Ammon's horn (tissue), 1 donor: Measurements from ENCODE around the gene ARHGAP35.

Experiments used
- DNase-seq: peaks from one replicate; pipeline ENCODE4 v3.0.0-alpha.2; 2016; ENCODE audit warnings: low spot score

The ARHGAP35 gene

DNA sequence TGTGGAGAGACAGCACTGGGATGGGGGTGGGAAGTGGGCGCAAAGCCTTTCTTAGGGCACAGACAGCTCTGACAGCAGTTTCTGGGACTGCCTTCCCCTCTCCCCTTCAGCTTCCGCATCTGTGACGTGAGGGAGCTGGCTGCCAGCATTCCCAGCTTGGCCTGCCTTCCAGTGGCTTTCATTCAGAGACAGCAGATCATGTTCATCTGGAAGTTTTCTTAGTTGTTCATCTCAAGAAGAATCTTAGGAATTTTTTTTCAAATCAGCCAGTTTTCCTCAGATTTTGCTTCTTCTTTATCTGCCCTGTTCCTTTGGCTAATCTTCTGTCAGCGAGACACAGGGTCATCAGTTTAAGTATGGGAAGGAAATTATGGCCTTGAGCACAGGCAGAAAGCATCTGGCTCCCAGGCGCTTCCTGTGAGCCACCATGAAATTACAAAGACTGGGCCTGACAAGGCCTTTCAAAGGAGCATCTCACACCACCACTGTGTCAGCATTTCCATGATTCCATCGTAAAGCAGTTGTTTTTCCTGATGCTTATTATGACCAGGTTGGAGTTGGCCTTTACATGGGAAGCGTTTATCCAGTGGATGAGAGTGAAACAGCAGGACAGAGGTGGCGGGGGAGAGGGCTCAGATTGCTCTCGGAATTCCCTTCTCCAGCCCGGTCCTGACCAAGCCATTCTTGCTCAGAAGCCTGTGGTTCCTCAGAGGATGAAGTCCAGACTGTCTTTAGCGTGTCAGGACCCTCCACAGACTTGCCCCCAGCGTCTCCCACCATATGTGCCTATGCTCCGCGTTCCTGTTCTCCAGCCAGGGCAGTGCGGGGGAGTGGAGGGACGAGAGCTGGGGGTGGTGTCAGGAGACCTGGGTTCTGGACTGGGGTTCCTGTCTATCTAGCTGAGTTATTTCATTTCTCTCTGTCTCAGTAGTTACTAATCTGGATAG lies 43.6 kb downstream of the ARHGAP35 start:
- DNase-seq: peak; percentile 43

DNA sequence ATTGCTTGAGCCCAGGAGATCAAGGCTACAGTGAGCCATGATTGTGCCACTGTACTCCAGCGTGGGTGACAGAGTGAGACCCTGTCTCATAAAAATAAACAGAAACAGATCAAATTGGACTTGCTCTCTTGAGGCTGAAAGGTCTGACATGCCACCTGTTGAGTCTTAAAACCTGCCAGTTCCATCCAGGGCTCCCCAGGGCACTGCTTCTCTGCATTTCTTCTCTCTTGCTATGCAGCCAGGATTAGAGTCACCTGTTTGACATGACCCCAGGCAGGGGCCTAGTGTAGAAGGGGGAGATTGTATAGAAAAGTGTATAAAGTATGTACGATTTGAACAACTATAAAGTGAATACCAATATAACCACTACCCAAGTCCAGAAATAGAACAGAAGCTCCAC lies 45.4 kb downstream of the ARHGAP35 start:
- DNase-seq: no peak

DNA sequence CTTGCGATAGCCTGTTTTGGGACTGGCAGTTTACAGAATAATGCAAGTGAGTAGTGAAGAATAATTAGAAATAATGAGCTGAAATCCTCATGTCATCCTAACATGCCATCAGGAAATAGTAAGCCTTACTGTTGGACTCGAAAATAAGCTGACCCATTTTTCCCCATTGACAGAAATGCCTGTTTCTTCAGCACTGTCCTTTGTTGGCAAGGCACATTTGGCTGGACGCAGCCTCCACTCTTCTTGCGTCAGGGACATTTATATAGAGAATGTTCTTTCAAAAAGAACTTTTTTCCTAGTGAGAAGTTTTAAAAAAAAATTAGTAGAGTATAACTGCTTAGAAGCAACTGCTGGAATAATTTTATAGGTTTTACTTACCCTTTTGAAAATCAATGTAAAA lies 47.1 kb downstream of the ARHGAP35 start:
- peak; percentile 69 for DNase-seq

DNA sequence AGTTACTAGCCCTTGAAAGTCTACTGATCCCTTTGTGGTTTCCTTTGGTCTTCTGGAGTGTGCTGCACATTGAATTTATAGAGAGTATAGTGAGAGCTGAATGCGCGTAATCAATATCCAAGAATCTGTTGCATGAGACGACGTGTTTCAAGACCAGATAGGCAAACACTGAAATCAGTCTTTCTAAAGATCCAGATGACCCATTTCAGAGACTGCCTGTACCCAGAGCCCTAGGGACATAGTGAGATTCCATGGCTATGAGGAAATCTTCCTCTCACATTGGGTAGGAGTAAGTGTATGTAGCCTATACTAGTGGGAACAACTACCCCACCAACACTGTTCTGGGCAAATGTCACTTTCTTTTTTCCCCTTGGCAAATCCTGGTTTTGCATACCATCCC lies 48.6 kb downstream of the ARHGAP35 start:
- DNase-seq: no peak
